Hepatocyte (in vitro differentiated cells): ENCODE data around the gene ZFP36L1. TPM values are rescaled to one million over a fixed set of nuclear protein-coding genes. Genes with fewer than 3 reads are reported as not detected.

Experiments used
- DNase-seq: peaks from one replicate; pipeline ENCODE4 v3.0.0-alpha.2; 2016; ENCODE audit warnings: low spot score
- H2AFZ ChIP-seq: fragments of 200-600 bp; sonication (generic); 2 replicates; pipeline ENCODE4 v1.6.0; 2016; ENCODE audit warnings: antibody characterized with exemption, mild to moderate bottlenecking
- H3K27ac ChIP-seq: fragments of 200-600 bp; sonication (generic); 2 replicates; pipeline ENCODE4 v1.5.1; 2016; ENCODE audit warnings: mild to moderate bottlenecking
- H3K27me3 ChIP-seq: fragments of 200-600 bp; sonication (generic); 2 replicates; pipeline ENCODE4 v1.6.1; 2016
- H3K36me3 ChIP-seq: fragments of 200-600 bp; sonication (generic); replicated peaks from 2 replicates; pipeline ENCODE4 v1.5.1; 2016; ENCODE audit warnings: low read depth; ENCODE audit not compliant: insufficient read depth
- H3K4me1 ChIP-seq: fragments of 200-600 bp; sonication (generic); 2 replicates; pipeline ENCODE4 v1.5.1; 2016; ENCODE audit warnings: mild to moderate bottlenecking, moderate library complexity; ENCODE audit not compliant: insufficient read depth
- H3K4me2 ChIP-seq: fragments of 200-600 bp; sonication (generic); 2 replicates; pipeline ENCODE4 v1.6.0; 2016
- H3K4me3 ChIP-seq: fragments of 200-600 bp; sonication (generic); 2 replicates; pipeline ENCODE4 v1.5.1; 2016; ENCODE audit warnings: mild to moderate bottlenecking
- H3K79me2 ChIP-seq: fragments of 200-600 bp; sonication (generic); 2 replicates; pipeline ENCODE4 v1.6.0; 2017; ENCODE audit warnings: mild to moderate bottlenecking
- H3K9me2 ChIP-seq: fragments of 200-600 bp; sonication (generic); replicated peaks from 2 replicates; pipeline ENCODE4 v1.6.0; 2017; ENCODE audit warnings: mild to moderate bottlenecking; ENCODE audit not compliant: insufficient read depth
- H3K9me3 ChIP-seq: fragments of 200-600 bp; sonication (generic); 2 replicates; pipeline ENCODE4 v1.5.1; 2016; ENCODE audit warnings: low read depth, mild to moderate bottlenecking
- H4K20me1 ChIP-seq: fragments of 200-600 bp; sonication (generic); 2 replicates; pipeline ENCODE4 v1.6.0; 2016; ENCODE audit warnings: mild to moderate bottlenecking; ENCODE audit not compliant: insufficient read depth, poor library complexity, severe bottlenecking
- EZH2 ChIP-seq: fragments of 200-600 bp; sonication (generic); IDR thresholded peaks from 2 replicates; pipeline ENCODE4 v1.6.1; 2016; ENCODE audit warnings: antibody characterized with exemption, mild to moderate bottlenecking, borderline replicate concordance
- EZH2phosphoT487 ChIP-seq: fragments of 200-600 bp; sonication (generic); IDR thresholded peaks from one replicate; pipeline ENCODE4 v1.6.1; 2018; ENCODE audit warnings: antibody characterized with exemption, mild to moderate bottlenecking, low read depth, moderate library complexity; ENCODE audit not compliant: unreplicated experiment, severe bottlenecking
- WGBS: methylation state at CpG from one replicate; pipeline ENCODE4 v1.1.6; 2016; ENCODE audit warnings: low lambda C conversion rate; ENCODE audit errors: missing lambda C conversion rate; 5-methylcytosine and 5-hydroxymethylcytosine counted together
- polyA plus RNA-seq: library from polyadenylated mRNA; unstranded; fragments of >200 nt; fragmentation: Nextera tagmentation; extraction: Ambion mirVana; gene quantifications from 2 replicates; pipeline ENCODE4 v1.2.1, GENCODE V29; 2016
- total RNA-seq: library from RNA; depleted of rRNA; stranded (reverse); fragments of >200 nt; gene quantifications from 2 replicates; pipeline ENCODE4 v1.2.3, GENCODE V29; 2014
- TF ChIP-seq, protein P1 (sequence below): fragments of 200-600 bp; sonication (generic); IDR thresholded peaks from 2 replicates; pipeline ENCODE4 v1.5.1; 2016; ENCODE audit warnings: antibody characterized with exemption, mild to moderate bottlenecking; ENCODE audit not compliant: poor library complexity

The ZFP36L1 gene
- total and polyA plus RNA-seq, 2 experiments from 2014 or later: 101 to 404 TPM

GRCh38 chr14:68807987-68808386 is 15.1 kb upstream of the ZFP36L1 start:
- Histone ChIP-seq H3K79me2 (peaks cover 9% of the 10 kb centered on the region), H2AFZ (no peak overlapping the region), H3K27me3 (no peaks in the 10 kb centered on the region), H4K20me1 (no peaks in the 10 kb centered on the region), H3K9me3 (no peaks in the 10 kb centered on the region), H3K4me3 (no peak overlapping the region), H3K9me2 (no peaks in the 10 kb centered on the region), H3K4me2 (no peak overlapping the region), H3K4me1 (peaks cover 18% of the 10 kb centered on the region), H3K27ac (peak overlapping the region; percentile 61), H3K36me3 (no peaks in the 10 kb centered on the region)
- 87% methylated on average over 5 of the region's 7 CpGs for WGBS
- peak; percentile 2 for DNase-seq
- TF ChIP-seq EZH2phosphoT487 (no peak), EZH2 (no peak)
- TF ChIP-seq, protein P1, sequence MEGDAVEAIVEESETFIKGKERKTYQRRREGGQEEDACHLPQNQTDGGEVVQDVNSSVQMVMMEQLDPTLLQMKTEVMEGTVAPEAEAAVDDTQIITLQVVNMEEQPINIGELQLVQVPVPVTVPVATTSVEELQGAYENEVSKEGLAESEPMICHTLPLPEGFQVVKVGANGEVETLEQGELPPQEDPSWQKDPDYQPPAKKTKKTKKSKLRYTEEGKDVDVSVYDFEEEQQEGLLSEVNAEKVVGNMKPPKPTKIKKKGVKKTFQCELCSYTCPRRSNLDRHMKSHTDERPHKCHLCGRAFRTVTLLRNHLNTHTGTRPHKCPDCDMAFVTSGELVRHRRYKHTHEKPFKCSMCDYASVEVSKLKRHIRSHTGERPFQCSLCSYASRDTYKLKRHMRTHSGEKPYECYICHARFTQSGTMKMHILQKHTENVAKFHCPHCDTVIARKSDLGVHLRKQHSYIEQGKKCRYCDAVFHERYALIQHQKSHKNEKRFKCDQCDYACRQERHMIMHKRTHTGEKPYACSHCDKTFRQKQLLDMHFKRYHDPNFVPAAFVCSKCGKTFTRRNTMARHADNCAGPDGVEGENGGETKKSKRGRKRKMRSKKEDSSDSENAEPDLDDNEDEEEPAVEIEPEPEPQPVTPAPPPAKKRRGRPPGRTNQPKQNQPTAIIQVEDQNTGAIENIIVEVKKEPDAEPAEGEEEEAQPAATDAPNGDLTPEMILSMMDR: no peak

DNA sequence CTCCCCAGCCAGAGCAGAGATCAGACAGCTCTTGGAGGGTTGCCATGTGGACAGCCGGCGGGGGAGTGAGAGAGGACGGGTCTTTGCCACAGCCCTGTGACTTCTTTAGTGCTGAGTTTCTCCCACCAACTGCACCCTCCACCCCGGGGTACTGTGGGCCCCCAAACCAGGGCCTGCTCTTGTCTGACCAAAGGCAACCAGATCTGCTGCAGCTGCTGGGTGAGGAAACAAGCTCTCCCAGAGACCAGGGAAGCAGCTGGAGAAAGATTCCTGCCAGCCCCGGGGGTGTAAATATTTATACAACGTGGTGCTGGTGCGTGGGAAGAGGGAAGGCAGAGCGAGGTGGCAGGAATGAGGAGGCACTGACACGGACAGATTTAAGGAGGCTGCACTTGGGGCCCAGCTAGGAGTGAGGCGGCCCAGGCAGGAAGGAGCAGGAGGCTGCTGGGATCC is 14.3 kb upstream of the ZFP36L1 start:
- Histone ChIP-seq H3K27ac (peak overlapping the region; percentile 61), H3K4me2 (peak overlapping the region; percentile 16), H3K9me3 (no peaks in the 10 kb centered on the region), H3K27me3 (no peaks in the 10 kb centered on the region), H3K9me2 (no peaks in the 10 kb centered on the region), H3K4me3 (no peak overlapping the region), H4K20me1 (no peaks in the 10 kb centered on the region), H3K79me2 (peaks cover 2% of the 10 kb centered on the region), H2AFZ (no peak overlapping the region), H3K4me1 (peaks cover 18% of the 10 kb centered on the region), H3K36me3 (no peaks in the 10 kb centered on the region)
- TF ChIP-seq, protein P1: no peak
- TF ChIP-seq EZH2phosphoT487: no peak
- TF ChIP-seq EZH2: no peak
- WGBS: 35% methylated on average over 10 of the region's 10 CpGs
- DNase-seq: peak; percentile 60

DNA sequence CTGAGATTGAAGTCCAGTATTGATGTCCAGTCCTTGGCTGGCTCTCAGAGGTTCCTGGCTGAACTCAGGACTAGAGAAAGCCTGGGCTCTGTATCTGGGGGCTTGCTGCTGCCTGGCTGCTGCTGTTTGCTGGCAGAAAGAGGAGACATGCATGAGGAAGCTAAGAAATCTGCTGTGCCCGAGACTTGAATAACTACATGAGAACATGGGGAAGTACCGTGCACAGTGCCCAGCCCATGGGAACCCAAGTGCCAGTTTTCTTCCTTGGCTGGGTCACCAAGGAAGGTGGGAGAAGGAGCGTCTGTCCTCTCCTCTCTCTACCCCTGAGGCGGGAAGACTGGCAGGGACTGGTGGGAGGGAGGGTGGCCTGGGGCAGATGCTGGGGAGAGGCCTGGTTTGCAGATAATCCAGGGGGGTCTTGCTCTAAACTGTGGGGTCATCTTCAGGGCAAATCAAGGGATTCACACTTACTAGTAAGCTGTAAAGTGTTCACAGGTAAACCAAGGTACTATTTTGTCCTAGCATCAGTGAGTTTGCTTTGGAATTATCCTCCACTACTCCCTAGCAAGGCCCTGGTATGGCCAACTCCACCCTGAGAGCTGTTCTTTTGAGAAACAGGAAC is 13.8 kb upstream of the ZFP36L1 start:
- Histone ChIP-seq H3K9me2 (no peaks in the 10 kb centered on the region), H3K4me3 (no peak overlapping the region), H4K20me1 (no peaks in the 10 kb centered on the region), H3K79me2 (no peaks in the 10 kb centered on the region), H3K4me2 (peak overlapping the region; percentile 16), H3K9me3 (no peaks in the 10 kb centered on the region), H3K36me3 (no peaks in the 10 kb centered on the region), H3K27me3 (no peaks in the 10 kb centered on the region), H3K4me1 (peaks cover 18% of the 10 kb centered on the region), H2AFZ (no peak overlapping the region), H3K27ac (peak overlapping the region; percentile 61)
- TF ChIP-seq, protein P1: no peak
- TF ChIP-seq EZH2phosphoT487 (no peak), EZH2 (no peak)
- 80% methylated on average over 4 of the region's 4 CpGs for WGBS
- DNase-seq: peak; percentile 3

DNA sequence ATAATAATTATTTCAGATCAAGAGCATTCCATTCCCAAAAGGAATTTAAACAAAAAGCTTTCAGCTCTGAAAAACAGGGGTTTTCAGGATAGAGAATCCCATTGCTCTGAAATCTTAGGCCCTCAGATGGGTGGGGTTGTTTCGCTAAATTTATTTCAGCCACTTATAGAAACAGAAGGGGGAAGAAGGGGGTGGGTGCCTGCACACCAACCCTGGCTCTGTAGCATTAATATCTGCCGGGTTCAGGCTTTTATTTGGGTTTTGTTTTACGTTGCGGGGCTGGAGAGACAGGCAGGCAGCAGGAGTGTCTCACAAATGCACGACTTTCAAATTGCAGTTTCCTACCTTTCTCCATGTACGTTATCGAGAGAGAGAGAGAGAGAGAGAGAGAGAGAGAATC is 12.5 kb upstream of the ZFP36L1 start:
- no peaks in the 10 kb centered on the region for H4K20me1 ChIP-seq
- H3K36me3 ChIP-seq: no peaks in the 10 kb centered on the region
- no peaks in the 10 kb centered on the region for H3K27me3 ChIP-seq
- peak overlapping the region; percentile 61 for H3K27ac ChIP-seq
- no peak overlapping the region for H3K4me2 ChIP-seq
- peak; percentile 2 for DNase-seq
- no peak overlapping the region for H2AFZ ChIP-seq
- TF ChIP-seq EZH2phosphoT487 (no peak), EZH2 (no peak)
- TF ChIP-seq, protein P1: no peak
- no peak overlapping the region for H3K4me3 ChIP-seq
- H3K79me2 ChIP-seq: no peaks in the 10 kb centered on the region
- 61% methylated on average over 7 of the region's 7 CpGs for WGBS
- no peaks in the 10 kb centered on the region for H3K9me3 ChIP-seq
- peaks cover 18% of the 10 kb centered on the region for H3K4me1 ChIP-seq
- H3K9me2 ChIP-seq: no peaks in the 10 kb centered on the region
